Tibial nerve (tissue), 4 donors: ENCODE measurements around the gene NBEA. TPM values are rescaled to one million over a fixed set of nuclear protein-coding genes. Genes with fewer than 3 reads are reported as not detected.

Source experiments
- DNase-seq, 2 donors: peaks; one replicate each; pipeline ENCODE4 v3.0.0-alpha.2; 2019; ENCODE audit warnings: low spot score in 2 of 2
- H3K27ac ChIP-seq, 4 donors: fragments of 200-600 bp; sonication (generic) in 3 of 4; one replicate each; pipeline ENCODE4 v1.5.1; 2017 to 2019; ENCODE audit warnings: mild to moderate bottlenecking in 1 of 4
- H3K27me3 ChIP-seq, 2 donors: fragments of 200-600 bp; sonication (generic) in 1 of 2; one replicate each; pipeline versions ENCODE4 v1.5.1 to v1.6.0; 2017 to 2019
- H3K36me3 ChIP-seq, 3 donors: fragments of 200-600 bp; sonication (generic); one replicate each; pipeline ENCODE4 v1.5.1; 2018 to 2019
- H3K4me1 ChIP-seq, 4 donors: fragments of 200-600 bp; sonication (generic) in 3 of 4; one replicate each; pipeline ENCODE4 v1.5.1; 2017 to 2019
- H3K4me3 ChIP-seq, 4 donors: fragments of 200-600 bp; sonication (generic) in 3 of 4; one replicate each; pipeline ENCODE4 v1.5.1; 2017 to 2019; ENCODE audit warnings: mild to moderate bottlenecking in 1 of 4, moderate library complexity in 1 of 4
- H3K9me3 ChIP-seq, 4 donors: fragments of 200-600 bp; sonication (generic) in 3 of 4; one replicate each; pipeline ENCODE4 v1.5.1; 2017 to 2019
- CTCF ChIP-seq, 5 experiments: fragments of 200-600 bp in 3 of 5; fragments of 450-650 bp in 2 of 5; sonication (generic) in 3 of 5; IDR thresholded peaks; one replicate each; pipeline ENCODE4 v1.5.1; 2016 to 2019; ENCODE audit warnings: antibody characterized with exemption in 5 of 5, mild to moderate bottlenecking in 3 of 5, moderate library complexity in 2 of 5
- EP300 ChIP-seq, 2 donors: sonication (generic); formaldehyde crosslinking; IDR thresholded peaks; one replicate each; pipeline ENCODE4 v1.6.1; 2017; ENCODE audit warnings: antibody characterized with exemption in 2 of 2, mild to moderate bottlenecking in 1 of 2
- POLR2A ChIP-seq, 2 donors: fragments of 450-650 bp; IDR thresholded peaks; one replicate each; pipeline ENCODE4 v1.6.1; 2017; ENCODE audit warnings: antibody characterized with exemption in 2 of 2, mild to moderate bottlenecking in 2 of 2, moderate library complexity in 2 of 2
- WGBS, 2 donors: methylation state at CpG; one replicate each; pipeline ENCODE4 v1.1.5; 2018; 5-methylcytosine and 5-hydroxymethylcytosine counted together
- total RNA-seq, 4 donors: library from RNA; depleted of rRNA; stranded (reverse); fragments of >200 nt; gene quantifications; one replicate each; pipeline ENCODE4 v1.1.0, GENCODE V29; 2016

NBEA gene
- total RNA-seq, 4 donors from 2014 or later, result 9.0 to 11.9 (median 10.5) TPM

- DNase-seq, result no peak
- Histone ChIP-seq H3K9me3 (peaks cover 0 to 16% (median 0%) of the 10 kb centered on the region in 4 donors), H3K36me3 (no peaks in the 10 kb centered on the region), H3K4me3 (no peak overlapping the region), H3K4me1 (no peaks in the 10 kb centered on the region), H3K27me3 (no peaks in the 10 kb centered on the region), H3K27ac (no peak overlapping the region)
- 91 to 92% methylated on average over 2 of the region's 2 CpGs for WGBS, 2 donors
- TF ChIP-seq CTCF (IDR thresholded peaks at IDR 0.05), result no peak
These were observed 83.2 kb downstream of the NBEA start for GRCh38 chr13:35025314-35025713.

- Histone ChIP-seq H3K27ac (no peak overlapping the region), H3K4me1 (no peaks in the 10 kb centered on the region), H3K4me3 (no peak overlapping the region), H3K27me3 (no peaks in the 10 kb centered on the region), H3K36me3 (no peaks in the 10 kb centered on the region), H3K9me3 (peaks cover 0 to 45% (median 8%) of the 10 kb centered on the region in 4 donors)
- no peak for DNase-seq
- WGBS, 2 donors, result 88 to 90% methylated on average over 1 of the region's 1 CpG
- TF ChIP-seq EP300 (IDR thresholded peaks at IDR 0.05), result no peak
- TF ChIP-seq POLR2A (IDR thresholded peaks at IDR 0.05), result no peak
- TF ChIP-seq CTCF (IDR thresholded peaks at IDR 0.05), result no peak
These were observed 86.3 kb downstream of the NBEA start for GRCh38 chr13:35028338-35028867.

GRCh38 chr13:35039012-35039411 lies 96.9 kb downstream of the NBEA start:
- no peak for TF ChIP-seq POLR2A (IDR thresholded peaks at IDR 0.05)
- TF ChIP-seq EP300 (IDR thresholded peaks at IDR 0.05), result no peak
- TF ChIP-seq CTCF (IDR thresholded peaks at IDR 0.05), result no peak
- H3K9me3 ChIP-seq, result peaks cover 0 to 12% (median 5%) of the 10 kb centered on the region in 4 donors
- no peak overlapping the region for H3K4me3 ChIP-seq
- H3K27me3 ChIP-seq, result no peaks in the 10 kb centered on the region
- no peaks in the 10 kb centered on the region for H3K36me3 ChIP-seq
- 69 to 78% methylated on average over 3 of the region's 3 CpGs for WGBS, 2 donors
- H3K27ac ChIP-seq, result no peak overlapping the region
- H3K4me1 ChIP-seq, result no peaks in the 10 kb centered on the region
- no peak for DNase-seq

GRCh38 chr13:35046587-35046986 lies 104.5 kb downstream of the NBEA start:
- Histone ChIP-seq H3K27ac (no peak overlapping the region), H3K9me3 (no peaks in the 10 kb centered on the region), H3K4me3 (no peak overlapping the region), H3K27me3 (no peaks in the 10 kb centered on the region), H3K4me1 (no peaks in the 10 kb centered on the region), H3K36me3 (peaks cover 0 to 16% (median 0%) of the 10 kb centered on the region in 3 donors)
- 75 to 96% methylated on average over 2 of the region's 2 CpGs for WGBS, 2 donors
- TF ChIP-seq POLR2A (IDR thresholded peaks at IDR 0.05), result no peak
- TF ChIP-seq CTCF (IDR thresholded peaks at IDR 0.05), result no peak
- no peak for TF ChIP-seq EP300 (IDR thresholded peaks at IDR 0.05)
- DNase-seq, result no peak

- WGBS, 2 donors, result 95% methylated on average over 5 of the region's 5 CpGs
- Histone ChIP-seq H3K4me3 (no peak overlapping the region), H3K27me3 (no peaks in the 10 kb centered on the region), H3K27ac (no peak overlapping the region), H3K36me3 (no peaks in the 10 kb centered on the region), H3K4me1 (no peaks in the 10 kb centered on the region), H3K9me3 (no peaks in the 10 kb centered on the region)
- no peak for DNase-seq
- TF ChIP-seq EP300 (IDR thresholded peaks at IDR 0.05) (no peak), CTCF (IDR thresholded peaks at IDR 0.05) (no peak), POLR2A (IDR thresholded peaks at IDR 0.05) (no peak)
These were observed 113.6 kb downstream of the NBEA start for GRCh38 chr13:35055705-35056104.
